IPS-15b (cell line): ENCODE results near the gene LAPTM5.
A peak's percentile ranks its signal among the peaks of the same experiment; 100 is the strongest.

Experiments
- H3K27me3 ChIP-seq: one replicate; pipeline ENCODE4 v1.6.1; 2013; ENCODE audit warnings: low read length; ENCODE audit not compliant: control insufficient read depth, insufficient read depth
- H3K36me3 ChIP-seq: one replicate; pipeline ENCODE4 v1.6.1; 2013; ENCODE audit warnings: low read length; ENCODE audit not compliant: control insufficient read depth, insufficient read depth
- H3K4me1 ChIP-seq: one replicate; pipeline ENCODE4 v1.6.1; 2013; ENCODE audit warnings: mild to moderate bottlenecking, low read length; ENCODE audit not compliant: control insufficient read depth, insufficient read depth
- H3K4me3 ChIP-seq: one replicate; pipeline ENCODE4 v1.5.1; 2013; ENCODE audit warnings: low read depth, low read length
- H3K9ac ChIP-seq: one replicate; pipeline ENCODE4 v1.6.1; 2013; ENCODE audit warnings: low read depth, mild to moderate bottlenecking, low read length
- H3K9me3 ChIP-seq: one replicate; pipeline ENCODE4 v1.6.1; 2013; ENCODE audit warnings: mild to moderate bottlenecking, low read length; ENCODE audit not compliant: control insufficient read depth, insufficient read depth

The LAPTM5 gene

DNA sequence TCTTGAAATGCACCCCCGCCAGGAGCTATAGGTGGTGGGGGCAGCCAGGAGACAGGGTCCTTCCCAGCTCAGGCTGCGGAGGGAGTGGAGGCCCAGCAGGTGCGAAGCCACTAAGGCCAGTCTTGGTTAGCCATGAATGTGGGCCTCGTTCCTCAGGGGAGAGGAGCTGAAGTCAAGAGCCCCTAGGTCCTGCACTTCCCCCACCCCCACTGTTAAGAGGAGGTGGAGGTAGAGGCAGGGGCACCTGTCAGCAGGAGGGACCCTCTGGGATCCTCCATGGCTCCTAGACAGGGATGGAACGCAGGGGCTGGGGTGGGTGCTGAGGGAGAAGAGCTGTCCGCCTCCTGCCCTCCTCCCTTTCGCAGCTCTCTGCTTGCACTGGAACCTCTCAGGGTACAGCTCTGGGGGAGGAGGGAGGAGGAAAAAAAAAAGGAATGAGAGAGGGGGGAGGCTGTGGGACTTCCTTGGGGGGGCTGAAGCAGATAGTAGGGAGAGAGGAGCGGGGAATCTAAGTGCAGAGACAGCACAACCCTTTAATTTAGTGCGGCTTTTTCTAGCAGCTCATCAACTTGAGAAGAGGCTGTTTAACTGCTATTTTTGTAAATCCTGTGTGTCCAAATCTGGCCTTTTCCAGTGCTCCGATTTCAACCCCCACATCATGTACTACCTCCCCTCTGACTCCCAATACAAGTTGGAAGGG, 71.2 kb downstream of the LAPTM5 start:
- Histone ChIP-seq H3K4me1 (peaks cover 3% of the 10 kb centered on the region), H3K27me3 (peaks cover 14% of the 10 kb centered on the region), H3K4me3 (peak overlapping the region; percentile 75), H3K9me3 (no peaks in the 10 kb centered on the region), H3K9ac (no peak overlapping the region), H3K36me3 (no peaks in the 10 kb centered on the region)

DNA sequence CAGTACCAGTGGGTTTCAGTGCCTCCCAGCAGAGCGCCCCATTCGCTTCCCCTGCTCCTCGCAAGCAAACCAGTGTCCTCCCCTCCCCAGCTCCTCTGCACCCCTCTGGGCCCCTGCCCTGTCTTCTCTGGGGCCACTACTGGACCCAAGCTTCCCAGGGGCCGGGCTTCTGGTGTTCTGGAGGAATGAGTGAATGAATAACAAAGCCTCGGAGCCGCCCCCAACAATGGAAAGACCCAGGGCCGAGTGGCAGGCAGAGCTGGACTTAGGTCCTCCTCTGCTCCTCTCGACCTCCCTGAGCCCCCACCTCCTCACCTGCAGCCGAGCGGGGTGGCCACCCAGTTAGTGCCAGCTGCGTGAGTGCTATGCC, 71.8 kb downstream of the LAPTM5 start:
- Histone ChIP-seq H3K4me3 (peak overlapping the region; percentile 75), H3K36me3 (no peaks in the 10 kb centered on the region), H3K4me1 (peaks cover 3% of the 10 kb centered on the region), H3K27me3 (peaks cover 14% of the 10 kb centered on the region), H3K9ac (no peak overlapping the region), H3K9me3 (no peaks in the 10 kb centered on the region)

DNA sequence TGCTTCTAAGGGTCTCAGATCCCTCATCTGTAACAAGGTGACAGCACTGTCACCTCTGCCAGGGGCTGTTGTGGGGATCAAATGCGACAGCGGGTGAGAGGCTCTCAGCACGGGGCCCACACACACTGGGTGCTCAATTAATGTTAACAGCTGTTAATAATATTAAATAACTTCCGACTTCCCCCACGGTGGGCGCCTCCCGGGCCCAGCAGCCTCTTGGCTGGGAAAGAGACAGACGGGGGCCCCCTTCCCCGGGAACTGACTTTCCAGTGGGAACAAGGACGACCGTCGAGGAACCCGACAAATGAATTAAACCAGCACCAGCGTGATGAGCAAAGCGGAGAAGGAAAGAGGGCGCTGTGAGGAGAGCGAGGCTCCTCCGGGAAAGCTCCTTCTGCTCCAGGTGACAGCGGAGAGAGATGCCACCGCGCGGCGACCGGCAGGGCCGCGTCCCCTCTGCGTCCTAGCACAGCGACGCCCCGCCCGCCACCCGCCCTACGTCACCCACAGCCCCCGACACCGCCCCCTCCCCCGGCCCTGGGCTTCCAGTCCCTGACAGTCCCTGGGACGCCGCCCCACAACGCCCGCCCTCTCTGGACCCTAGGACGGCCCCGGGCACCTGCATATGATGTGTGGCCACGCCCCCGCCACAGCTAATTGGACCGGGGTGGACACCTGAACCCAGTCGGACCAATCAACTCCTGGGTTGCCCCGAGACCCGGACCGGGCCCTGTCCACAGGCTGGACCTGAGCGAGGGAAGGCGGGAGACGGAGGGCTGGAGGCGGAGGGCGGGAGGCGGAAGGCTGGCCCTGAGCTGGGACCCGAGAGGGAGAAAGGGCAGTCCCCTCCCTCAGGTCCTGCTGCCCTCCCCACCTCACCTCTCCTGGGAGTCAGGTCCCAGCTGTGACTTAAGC, 72.4 kb downstream of the LAPTM5 start:
- H3K27me3 ChIP-seq: peaks cover 14% of the 10 kb centered on the region
- no peaks in the 10 kb centered on the region for H3K9me3 ChIP-seq
- H3K9ac ChIP-seq: no peak overlapping the region
- no peaks in the 10 kb centered on the region for H3K36me3 ChIP-seq
- peak overlapping the region; percentile 75 for H3K4me3 ChIP-seq
- H3K4me1 ChIP-seq: no peaks in the 10 kb centered on the region

DNA sequence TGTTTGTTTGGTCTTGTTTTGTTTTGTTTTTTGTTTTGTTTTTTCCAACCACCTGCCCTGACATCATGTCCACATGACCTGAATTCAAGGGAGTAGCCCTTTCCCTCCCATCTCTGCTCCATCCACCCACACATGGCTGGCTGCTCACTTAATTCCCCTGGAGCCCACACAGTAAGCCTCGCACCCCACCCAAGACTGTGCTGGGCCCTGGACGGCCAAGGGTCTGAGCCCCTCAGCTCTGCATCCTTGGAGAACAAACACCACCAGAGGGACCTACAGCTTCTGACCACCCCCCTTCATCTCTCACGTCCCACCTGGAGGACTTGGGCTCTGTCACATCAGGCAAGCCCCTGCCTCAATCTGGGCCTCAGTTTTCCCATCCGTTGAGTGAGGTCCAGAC, 73.3 kb downstream of the LAPTM5 start:
- Histone ChIP-seq H3K9ac (no peak overlapping the region), H3K9me3 (no peaks in the 10 kb centered on the region), H3K4me3 (no peak overlapping the region), H3K27me3 (peaks cover 14% of the 10 kb centered on the region), H3K4me1 (no peaks in the 10 kb centered on the region), H3K36me3 (no peaks in the 10 kb centered on the region)

DNA sequence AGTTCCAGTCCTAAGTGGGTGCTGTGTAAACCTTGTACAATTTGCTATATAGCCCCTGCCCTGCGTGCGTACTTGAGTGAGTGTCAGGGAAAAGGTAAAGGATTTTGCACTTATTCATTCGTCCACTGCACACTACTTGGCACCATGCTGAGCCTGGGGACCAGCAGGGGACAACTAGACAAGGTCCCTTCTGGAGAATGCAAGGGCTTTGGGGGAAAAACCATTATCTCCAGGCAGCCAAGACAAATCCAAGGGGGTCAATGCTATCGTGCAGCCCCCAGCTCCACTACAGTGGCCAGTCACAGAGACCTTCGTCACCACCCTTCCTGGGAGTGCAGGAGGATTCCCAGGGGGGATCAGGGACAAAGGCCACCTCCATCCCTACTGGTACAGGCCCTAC, 73.9 kb downstream of the LAPTM5 start:
- Histone ChIP-seq H3K9ac (no peak overlapping the region), H3K4me3 (no peak overlapping the region), H3K27me3 (peaks cover 14% of the 10 kb centered on the region), H3K4me1 (no peaks in the 10 kb centered on the region), H3K9me3 (no peaks in the 10 kb centered on the region), H3K36me3 (no peaks in the 10 kb centered on the region)
